ENCODE results near the gene ATXN1.

ATXN1 gene

GRCh38 chr6:16420715-16421461 lies 340.4 kb downstream of the ATXN1 start (continued):
- no peak for TF ChIP-seq ZFP37 (tag by site-specific recombination; IDR thresholded peaks at IDR 0.05)
- TF ChIP-seq ZNF398 (tag by site-specific recombination; IDR thresholded peaks at IDR 0.05) = 0 out of 2 replicates have a peak, but pooled peaks have one; percentile 12
- no peak for TF ChIP-seq ZNF239 (tag by site-specific recombination; IDR thresholded peaks at IDR 0.05)
- TF ChIP-seq ZNF843 (tag by site-specific recombination; IDR thresholded peaks at IDR 0.05) = peak; percentile 92
- TF ChIP-seq MYNN (tag by site-specific recombination; IDR thresholded peaks at IDR 0.05; ENCODE audit: borderline replicate concordance) = no peak
- peak; percentile 76 for TF ChIP-seq ZEB2 (tag by site-specific recombination; IDR thresholded peaks at IDR 0.05)
- TF ChIP-seq ZNF596 (tag by site-specific recombination; IDR thresholded peaks at IDR 0.05) = peak; percentile 86
- TF ChIP-seq, protein P1, sequence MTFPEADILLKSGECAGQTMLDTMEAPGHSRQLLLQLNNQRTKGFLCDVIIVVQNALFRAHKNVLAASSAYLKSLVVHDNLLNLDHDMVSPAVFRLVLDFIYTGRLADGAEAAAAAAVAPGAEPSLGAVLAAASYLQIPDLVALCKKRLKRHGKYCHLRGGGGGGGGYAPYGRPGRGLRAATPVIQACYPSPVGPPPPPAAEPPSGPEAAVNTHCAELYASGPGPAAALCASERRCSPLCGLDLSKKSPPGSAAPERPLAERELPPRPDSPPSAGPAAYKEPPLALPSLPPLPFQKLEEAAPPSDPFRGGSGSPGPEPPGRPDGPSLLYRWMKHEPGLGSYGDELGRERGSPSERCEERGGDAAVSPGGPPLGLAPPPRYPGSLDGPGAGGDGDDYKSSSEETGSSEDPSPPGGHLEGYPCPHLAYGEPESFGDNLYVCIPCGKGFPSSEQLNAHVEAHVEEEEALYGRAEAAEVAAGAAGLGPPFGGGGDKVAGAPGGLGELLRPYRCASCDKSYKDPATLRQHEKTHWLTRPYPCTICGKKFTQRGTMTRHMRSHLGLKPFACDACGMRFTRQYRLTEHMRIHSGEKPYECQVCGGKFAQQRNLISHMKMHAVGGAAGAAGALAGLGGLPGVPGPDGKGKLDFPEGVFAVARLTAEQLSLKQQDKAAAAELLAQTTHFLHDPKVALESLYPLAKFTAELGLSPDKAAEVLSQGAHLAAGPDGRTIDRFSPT (tag by site-specific recombination; IDR thresholded peaks at IDR 0.05) = peak; percentile 53; the same call in 1 of the 2 replicates
- no peak for TF ChIP-seq ZNF560 (tag by site-specific recombination; IDR thresholded peaks at IDR 0.05; ENCODE audit: borderline replicate concordance)
- 0 out of 2 replicates have a peak, but pooled peaks have one; percentile 21 for TF ChIP-seq SCRT1 (tag by site-specific recombination; IDR thresholded peaks at IDR 0.05; ENCODE audit: borderline replicate concordance)
- no peak for TF ChIP-seq ZNF157 (tag by site-specific recombination; IDR thresholded peaks at IDR 0.05)
- no peak for TF ChIP-seq ZNF830 (tag by site-specific recombination; IDR thresholded peaks at IDR 0.05; ENCODE audit: low read depth)
- TF ChIP-seq SP7 (tag by site-specific recombination; IDR thresholded peaks at IDR 0.05) = peak; percentile 70
- no peak for TF ChIP-seq HOXD13 (CRISPR knock-in tag; IDR thresholded peaks at IDR 0.05; ENCODE audit: borderline replicate concordance)
- no peak for TF ChIP-seq ZNF324 (tag by site-specific recombination; IDR thresholded peaks at IDR 0.05)
- no peak for TF ChIP-seq MZF1 (tag by site-specific recombination; IDR thresholded peaks at IDR 0.05; ENCODE audit: borderline replicate concordance)
- TF ChIP-seq, protein P2, sequence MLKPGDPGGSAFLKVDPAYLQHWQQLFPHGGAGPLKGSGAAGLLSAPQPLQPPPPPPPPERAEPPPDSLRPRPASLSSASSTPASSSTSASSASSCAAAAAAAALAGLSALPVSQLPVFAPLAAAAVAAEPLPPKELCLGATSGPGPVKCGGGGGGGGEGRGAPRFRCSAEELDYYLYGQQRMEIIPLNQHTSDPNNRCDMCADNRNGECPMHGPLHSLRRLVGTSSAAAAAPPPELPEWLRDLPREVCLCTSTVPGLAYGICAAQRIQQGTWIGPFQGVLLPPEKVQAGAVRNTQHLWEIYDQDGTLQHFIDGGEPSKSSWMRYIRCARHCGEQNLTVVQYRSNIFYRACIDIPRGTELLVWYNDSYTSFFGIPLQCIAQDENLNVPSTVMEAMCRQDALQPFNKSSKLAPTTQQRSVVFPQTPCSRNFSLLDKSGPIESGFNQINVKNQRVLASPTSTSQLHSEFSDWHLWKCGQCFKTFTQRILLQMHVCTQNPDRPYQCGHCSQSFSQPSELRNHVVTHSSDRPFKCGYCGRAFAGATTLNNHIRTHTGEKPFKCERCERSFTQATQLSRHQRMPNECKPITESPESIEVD (tag by site-specific recombination; IDR thresholded peaks at IDR 0.05) = peak; percentile 97
- TF ChIP-seq WT1 (tag by site-specific recombination; IDR thresholded peaks at IDR 0.05) = peak; percentile 74
- TF ChIP-seq ZNF132 (tag by site-specific recombination; IDR thresholded peaks at IDR 0.05; ENCODE audit: borderline replicate concordance) = no peak
- no peak for TF ChIP-seq ZNF362 (tag by site-specific recombination; IDR thresholded peaks at IDR 0.05)
- TF ChIP-seq ZNF416 (tag by site-specific recombination; IDR thresholded peaks at IDR 0.05) = no peak
- TF ChIP-seq, protein P3, sequence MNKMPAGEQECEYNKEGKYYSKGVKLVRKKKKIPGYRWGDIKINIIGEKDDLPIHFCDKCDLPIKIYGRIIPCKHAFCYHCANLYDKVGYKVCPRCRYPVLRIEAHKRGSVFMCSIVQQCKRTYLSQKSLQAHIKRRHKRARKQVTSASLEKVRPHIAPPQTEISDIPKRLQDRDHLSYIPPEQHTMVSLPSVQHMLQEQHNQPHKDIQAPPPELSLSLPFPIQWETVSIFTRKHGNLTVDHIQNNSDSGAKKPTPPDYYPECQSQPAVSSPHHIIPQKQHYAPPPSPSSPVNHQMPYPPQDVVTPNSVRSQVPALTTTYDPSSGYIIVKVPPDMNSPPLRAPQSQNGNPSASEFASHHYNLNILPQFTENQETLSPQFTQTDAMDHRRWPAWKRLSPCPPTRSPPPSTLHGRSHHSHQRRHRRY (tag by site-specific recombination; IDR thresholded peaks at IDR 0.05) = no peak
- no peak for TF ChIP-seq ZNF174 (tag by site-specific recombination; IDR thresholded peaks at IDR 0.05)
- TF ChIP-seq, protein P4, sequence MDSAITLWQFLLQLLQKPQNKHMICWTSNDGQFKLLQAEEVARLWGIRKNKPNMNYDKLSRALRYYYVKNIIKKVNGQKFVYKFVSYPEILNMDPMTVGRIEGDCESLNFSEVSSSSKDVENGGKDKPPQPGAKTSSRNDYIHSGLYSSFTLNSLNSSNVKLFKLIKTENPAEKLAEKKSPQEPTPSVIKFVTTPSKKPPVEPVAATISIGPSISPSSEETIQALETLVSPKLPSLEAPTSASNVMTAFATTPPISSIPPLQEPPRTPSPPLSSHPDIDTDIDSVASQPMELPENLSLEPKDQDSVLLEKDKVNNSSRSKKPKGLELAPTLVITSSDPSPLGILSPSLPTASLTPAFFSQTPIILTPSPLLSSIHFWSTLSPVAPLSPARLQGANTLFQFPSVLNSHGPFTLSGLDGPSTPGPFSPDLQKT (IDR thresholded peaks at IDR 0.05; ENCODE audit: borderline replicate concordance, low read depth, low read length) = no peak
- TF ChIP-seq, protein P5, sequence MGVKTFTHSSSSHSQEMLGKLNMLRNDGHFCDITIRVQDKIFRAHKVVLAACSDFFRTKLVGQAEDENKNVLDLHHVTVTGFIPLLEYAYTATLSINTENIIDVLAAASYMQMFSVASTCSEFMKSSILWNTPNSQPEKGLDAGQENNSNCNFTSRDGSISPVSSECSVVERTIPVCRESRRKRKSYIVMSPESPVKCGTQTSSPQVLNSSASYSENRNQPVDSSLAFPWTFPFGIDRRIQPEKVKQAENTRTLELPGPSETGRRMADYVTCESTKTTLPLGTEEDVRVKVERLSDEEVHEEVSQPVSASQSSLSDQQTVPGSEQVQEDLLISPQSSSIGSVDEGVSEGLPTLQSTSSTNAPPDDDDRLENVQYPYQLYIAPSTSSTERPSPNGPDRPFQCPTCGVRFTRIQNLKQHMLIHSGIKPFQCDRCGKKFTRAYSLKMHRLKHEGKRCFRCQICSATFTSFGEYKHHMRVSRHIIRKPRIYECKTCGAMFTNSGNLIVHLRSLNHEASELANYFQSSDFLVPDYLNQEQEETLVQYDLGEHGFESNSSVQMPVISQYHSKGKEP (tag by site-specific recombination; IDR thresholded peaks at IDR 0.05) = peak; percentile 68
- TF ChIP-seq ZNF521 (tag by site-specific recombination; IDR thresholded peaks at IDR 0.05) = no peak
- TF ChIP-seq OVOL3 (tag by site-specific recombination; IDR thresholded peaks at IDR 0.05) = peak; percentile 88
- 0 out of 2 replicates have a peak, but pooled peaks have one; percentile 30 for TF ChIP-seq ZNF366 (tag by site-specific recombination; conservative IDR thresholded peaks at IDR 0.05)
